ENCODE measurements around the gene PCA3.

DNA sequence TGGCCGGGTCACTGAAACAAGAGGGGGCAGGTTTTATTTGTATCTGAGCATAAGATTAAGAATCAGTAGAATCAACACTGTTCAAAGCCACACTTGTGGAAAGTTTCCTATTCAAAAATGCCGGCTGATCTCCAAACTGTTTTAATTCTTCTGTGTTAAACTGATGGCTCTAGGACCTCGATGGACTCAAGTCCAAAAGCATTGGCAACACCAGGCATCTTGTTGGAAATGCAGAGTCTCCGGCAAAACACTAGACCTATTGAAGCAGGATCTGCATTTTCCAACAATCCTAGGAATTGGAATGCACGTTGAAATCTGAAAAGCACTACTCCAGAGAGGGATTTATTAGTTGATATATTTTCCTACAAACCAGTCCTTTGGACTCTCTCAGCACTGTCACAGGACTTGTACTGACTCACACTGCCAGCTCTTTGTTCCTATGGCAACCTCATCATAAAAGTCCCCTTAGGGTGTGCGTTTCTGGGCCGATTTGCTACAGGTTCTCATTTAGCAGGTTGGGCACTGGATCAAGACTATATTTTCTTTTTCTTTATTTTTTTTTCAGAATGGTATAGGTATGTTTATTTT is 48.1 kb upstream of the PCA3 start:
- TF ChIP-seq, protein P1, sequence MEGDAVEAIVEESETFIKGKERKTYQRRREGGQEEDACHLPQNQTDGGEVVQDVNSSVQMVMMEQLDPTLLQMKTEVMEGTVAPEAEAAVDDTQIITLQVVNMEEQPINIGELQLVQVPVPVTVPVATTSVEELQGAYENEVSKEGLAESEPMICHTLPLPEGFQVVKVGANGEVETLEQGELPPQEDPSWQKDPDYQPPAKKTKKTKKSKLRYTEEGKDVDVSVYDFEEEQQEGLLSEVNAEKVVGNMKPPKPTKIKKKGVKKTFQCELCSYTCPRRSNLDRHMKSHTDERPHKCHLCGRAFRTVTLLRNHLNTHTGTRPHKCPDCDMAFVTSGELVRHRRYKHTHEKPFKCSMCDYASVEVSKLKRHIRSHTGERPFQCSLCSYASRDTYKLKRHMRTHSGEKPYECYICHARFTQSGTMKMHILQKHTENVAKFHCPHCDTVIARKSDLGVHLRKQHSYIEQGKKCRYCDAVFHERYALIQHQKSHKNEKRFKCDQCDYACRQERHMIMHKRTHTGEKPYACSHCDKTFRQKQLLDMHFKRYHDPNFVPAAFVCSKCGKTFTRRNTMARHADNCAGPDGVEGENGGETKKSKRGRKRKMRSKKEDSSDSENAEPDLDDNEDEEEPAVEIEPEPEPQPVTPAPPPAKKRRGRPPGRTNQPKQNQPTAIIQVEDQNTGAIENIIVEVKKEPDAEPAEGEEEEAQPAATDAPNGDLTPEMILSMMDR (IDR thresholded peaks at IDR 0.05; ENCODE audit: low read depth, low read length, poor library complexity, severe bottlenecking): no peak
- no peak for TF ChIP-seq EZH2phosphoT487 (IDR thresholded peaks at IDR 0.05; ENCODE audit: borderline replicate concordance, low read length)

All from DOHH2 (cell line).